SU-DHL-6 (cell line): Measurements from ENCODE around the gene CIB4.

Experiments
- H2AFZ ChIP-seq: fragments of 200-600 bp; sonication (generic); 2 replicates; pipeline ENCODE4 v1.6.1; 2014; ENCODE audit warnings: low read depth, mild to moderate bottlenecking, moderate library complexity, mixed read lengths, antibody characterized with exemption, low read length; ENCODE audit not compliant: severe bottlenecking
- H3F3A ChIP-seq: fragments of 200-600 bp; shearing (Covaris generic); 2 replicates; pipeline ENCODE4 v1.6.0; 2016; ENCODE audit warnings: antibody characterized with exemption, mild to moderate bottlenecking; ENCODE audit not compliant: insufficient read depth
- H3K27ac ChIP-seq: fragments of 200-600 bp; sonication (generic); 2 replicates; pipeline ENCODE4 v1.5.1; 2016; ENCODE audit warnings: low read depth, mild to moderate bottlenecking, low read length, moderate library complexity, mixed read lengths
- H3K27me3 ChIP-seq: fragments of 200-600 bp; sonication (generic), shearing (Covaris generic); 2 replicates; pipeline ENCODE4 v1.6.0; 2014; ENCODE audit warnings: mild to moderate bottlenecking, low read length
- H3K36me3 ChIP-seq: fragments of 200-600 bp; sonication (generic); 2 replicates; pipeline ENCODE4 v1.6.1; 2014; ENCODE audit warnings: mild to moderate bottlenecking, low read length, mixed read lengths
- H3K4me2 ChIP-seq: fragments of 300-600, 200-600 bp; shearing (Covaris generic), sonication (generic); 2 replicates; pipeline ENCODE4 v1.6.0; 2014; ENCODE audit warnings: low read length, low read depth, mild to moderate bottlenecking; ENCODE audit not compliant: poor library complexity, severe bottlenecking
- H3K4me3 ChIP-seq: fragments of 200-600 bp; sonication (generic); 2 replicates; pipeline ENCODE4 v1.5.1; 2014; ENCODE audit warnings: antibody characterized with exemption, low read length, mild to moderate bottlenecking, mixed read lengths; ENCODE audit not compliant: insufficient read depth, poor library complexity, severe bottlenecking
- H3K79me2 ChIP-seq: fragments of 200-600 bp; sonication (generic); 2 replicates; pipeline ENCODE4 v1.6.1; 2014; ENCODE audit warnings: mild to moderate bottlenecking, low read length, moderate library complexity; ENCODE audit not compliant: insufficient read depth
- H3K9ac ChIP-seq: fragments of 200-600 bp; sonication (generic); 2 replicates; pipeline ENCODE4 v1.7.0; 2014; ENCODE audit warnings: mild to moderate bottlenecking, low read length
- H3K9me2 ChIP-seq: fragments of 200-600 bp; sonication (generic); replicated peaks from 2 replicates; pipeline ENCODE4 v1.6.1; 2014; ENCODE audit warnings: low read length; ENCODE audit not compliant: insufficient read depth
- H3K9me3 ChIP-seq: fragments of 200-600 bp; sonication (generic); 2 replicates; pipeline ENCODE4 v1.6.1; 2014; ENCODE audit warnings: low read length, mixed read lengths; ENCODE audit not compliant: insufficient read depth
- H4K20me1 ChIP-seq: fragments of 200-600 bp; sonication (generic); 2 replicates; pipeline ENCODE4 v1.6.1; 2014; ENCODE audit warnings: low read depth, mild to moderate bottlenecking, antibody characterized with exemption, low read length, moderate library complexity, mixed read lengths
- EZH2phosphoT487 ChIP-seq: fragments of 200-600 bp; sonication (generic), shearing (Covaris generic); conservative IDR thresholded peaks from 2 replicates; pipeline ENCODE4 v1.6.1; 2018; ENCODE audit warnings: mild to moderate bottlenecking, antibody characterized with exemption, low read length, moderate library complexity, mixed read lengths
- TF ChIP-seq, protein P1 (sequence below): fragments of 200-600 bp; sonication (generic); IDR thresholded peaks from one replicate; pipeline ENCODE4 v1.5.1; 2017; ENCODE audit warnings: antibody characterized with exemption, mild to moderate bottlenecking, low read length, moderate library complexity; ENCODE audit not compliant: insufficient read depth, poor library complexity, severe bottlenecking

CIB4 gene

DNA sequence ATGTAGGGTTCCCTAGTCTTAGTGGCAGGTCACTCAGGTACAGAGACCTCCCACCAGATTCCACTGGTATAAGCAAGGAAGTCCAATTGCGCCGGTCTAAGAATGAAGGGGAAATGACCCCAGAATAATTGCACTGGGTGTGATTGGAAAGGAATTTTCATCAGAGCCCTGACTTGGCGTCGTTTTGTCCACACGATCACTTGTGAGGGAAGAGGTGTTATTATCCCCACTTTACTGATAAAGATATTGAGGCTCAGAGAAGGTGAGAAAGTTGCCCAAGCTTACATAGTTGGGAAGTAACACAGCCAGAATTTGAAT is 61.5 kb downstream of the CIB4 start:
- Histone ChIP-seq H3K4me3 (no peak overlapping the region), H4K20me1 (no peaks in the 10 kb centered on the region), H3K27me3 (no peaks in the 10 kb centered on the region), H3K79me2 (no peaks in the 10 kb centered on the region), H3K27ac (no peak overlapping the region), H3K4me2 (no peak overlapping the region), H3K36me3 (no peaks in the 10 kb centered on the region), H3K9ac (no peak overlapping the region), H3K9me3 (no peaks in the 10 kb centered on the region), H2AFZ (no peak overlapping the region), H3F3A (no peaks in the 10 kb centered on the region), H3K9me2 (no peaks in the 10 kb centered on the region)
- TF ChIP-seq, protein P1, sequence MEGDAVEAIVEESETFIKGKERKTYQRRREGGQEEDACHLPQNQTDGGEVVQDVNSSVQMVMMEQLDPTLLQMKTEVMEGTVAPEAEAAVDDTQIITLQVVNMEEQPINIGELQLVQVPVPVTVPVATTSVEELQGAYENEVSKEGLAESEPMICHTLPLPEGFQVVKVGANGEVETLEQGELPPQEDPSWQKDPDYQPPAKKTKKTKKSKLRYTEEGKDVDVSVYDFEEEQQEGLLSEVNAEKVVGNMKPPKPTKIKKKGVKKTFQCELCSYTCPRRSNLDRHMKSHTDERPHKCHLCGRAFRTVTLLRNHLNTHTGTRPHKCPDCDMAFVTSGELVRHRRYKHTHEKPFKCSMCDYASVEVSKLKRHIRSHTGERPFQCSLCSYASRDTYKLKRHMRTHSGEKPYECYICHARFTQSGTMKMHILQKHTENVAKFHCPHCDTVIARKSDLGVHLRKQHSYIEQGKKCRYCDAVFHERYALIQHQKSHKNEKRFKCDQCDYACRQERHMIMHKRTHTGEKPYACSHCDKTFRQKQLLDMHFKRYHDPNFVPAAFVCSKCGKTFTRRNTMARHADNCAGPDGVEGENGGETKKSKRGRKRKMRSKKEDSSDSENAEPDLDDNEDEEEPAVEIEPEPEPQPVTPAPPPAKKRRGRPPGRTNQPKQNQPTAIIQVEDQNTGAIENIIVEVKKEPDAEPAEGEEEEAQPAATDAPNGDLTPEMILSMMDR: no peak
- no peak for TF ChIP-seq EZH2phosphoT487

DNA sequence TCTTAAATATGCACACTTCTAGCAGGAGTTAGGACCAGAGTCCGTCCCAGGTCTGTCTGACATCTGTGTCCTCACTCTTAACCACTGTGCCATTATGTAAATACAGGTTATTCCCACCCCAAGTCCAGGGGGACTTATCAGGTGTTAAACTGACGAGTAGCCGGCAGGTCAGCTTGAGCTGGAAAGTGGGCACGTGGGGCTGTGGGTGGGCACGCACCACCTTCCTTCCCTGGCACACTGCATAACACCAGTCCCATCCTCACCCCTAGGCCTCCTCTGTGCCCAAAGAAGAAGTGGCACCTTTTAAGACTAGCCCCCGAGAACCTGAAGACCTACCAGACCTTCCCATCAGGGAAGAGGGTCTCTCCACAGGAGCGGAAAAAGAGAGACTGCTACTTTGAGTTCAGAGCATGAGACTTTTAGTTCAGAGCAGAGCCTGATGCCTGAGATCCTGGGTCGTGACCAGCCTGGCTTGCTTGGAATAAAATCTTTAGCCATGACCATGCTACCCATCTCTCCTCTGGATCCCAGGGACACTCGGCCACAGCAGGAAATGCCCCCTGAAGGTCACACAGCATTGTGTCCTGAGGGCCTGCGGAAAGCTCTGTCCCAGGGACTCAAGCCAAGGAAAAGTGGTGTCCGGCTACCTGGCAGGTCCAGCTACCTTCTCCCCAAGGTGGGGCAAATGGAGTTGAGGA is 62.0 kb downstream of the CIB4 start:
- no peak for TF ChIP-seq EZH2phosphoT487
- TF ChIP-seq, protein P1: no peak
- Histone ChIP-seq H3K79me2 (no peaks in the 10 kb centered on the region), H3K36me3 (no peaks in the 10 kb centered on the region), H3K27me3 (no peaks in the 10 kb centered on the region), H3K4me2 (no peak overlapping the region), H3K9me3 (no peaks in the 10 kb centered on the region), H3K27ac (no peak overlapping the region), H4K20me1 (no peaks in the 10 kb centered on the region), H3K9ac (no peak overlapping the region), H3F3A (no peaks in the 10 kb centered on the region), H3K4me3 (no peak overlapping the region), H2AFZ (no peak overlapping the region), H3K9me2 (no peaks in the 10 kb centered on the region)

DNA sequence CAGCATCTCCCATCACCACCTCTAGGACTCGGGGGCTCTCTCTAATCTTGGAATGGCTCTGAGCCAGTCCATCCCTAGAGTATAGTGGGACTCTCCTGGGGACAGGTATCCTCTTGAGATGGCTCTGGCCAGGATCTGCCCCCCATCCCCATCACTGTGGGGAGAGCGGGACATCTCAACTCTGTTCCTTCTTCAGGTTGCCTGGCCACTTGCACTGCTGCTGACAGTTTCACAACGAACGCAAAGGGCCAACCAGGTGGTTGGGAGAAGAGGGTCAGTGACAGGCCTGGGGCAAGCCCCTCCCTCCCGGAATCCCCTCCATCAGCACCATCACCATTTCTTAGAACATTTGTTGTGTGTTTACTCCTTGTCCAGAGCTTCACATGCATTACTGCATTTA is 62.6 kb downstream of the CIB4 start:
- H3K27ac ChIP-seq: no peak overlapping the region
- H3F3A ChIP-seq: no peaks in the 10 kb centered on the region
- H2AFZ ChIP-seq: no peak overlapping the region
- no peaks in the 10 kb centered on the region for H3K9me2 ChIP-seq
- H4K20me1 ChIP-seq: no peaks in the 10 kb centered on the region
- no peaks in the 10 kb centered on the region for H3K27me3 ChIP-seq
- no peak overlapping the region for H3K4me2 ChIP-seq
- TF ChIP-seq, protein P1: no peak
- no peak for TF ChIP-seq EZH2phosphoT487
- H3K36me3 ChIP-seq: no peaks in the 10 kb centered on the region
- no peak overlapping the region for H3K4me3 ChIP-seq
- no peak overlapping the region for H3K9ac ChIP-seq
- no peaks in the 10 kb centered on the region for H3K79me2 ChIP-seq
- H3K9me3 ChIP-seq: no peaks in the 10 kb centered on the region

DNA sequence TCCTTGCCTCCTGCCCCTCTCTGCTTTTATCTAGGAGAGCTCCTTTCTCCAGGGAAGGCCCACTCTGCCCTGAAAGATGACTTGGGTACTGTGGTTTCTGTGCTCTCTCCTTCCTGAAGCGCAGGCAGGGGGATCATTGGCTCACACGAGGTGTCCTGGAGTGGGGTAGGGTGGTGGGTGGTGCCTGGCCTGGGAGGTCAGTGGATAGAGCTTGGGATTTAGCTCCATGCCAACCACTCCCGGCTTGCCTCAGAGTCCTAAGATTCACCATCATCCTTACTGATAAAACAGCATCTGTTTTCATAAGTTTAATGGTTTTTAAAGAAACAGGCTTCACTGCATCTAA is 63.1 kb downstream of the CIB4 start:
- Histone ChIP-seq H3K27ac (no peak overlapping the region), H3K27me3 (no peaks in the 10 kb centered on the region), H3F3A (no peaks in the 10 kb centered on the region), H3K9me2 (no peaks in the 10 kb centered on the region), H3K36me3 (no peaks in the 10 kb centered on the region), H3K4me3 (no peak overlapping the region), H3K9ac (no peak overlapping the region), H2AFZ (no peak overlapping the region), H3K79me2 (no peaks in the 10 kb centered on the region), H4K20me1 (no peaks in the 10 kb centered on the region), H3K9me3 (no peaks in the 10 kb centered on the region), H3K4me2 (no peak overlapping the region)
- TF ChIP-seq, protein P1: no peak
- TF ChIP-seq EZH2phosphoT487: no peak
